Nephron (organoid): Measurements from ENCODE around the gene DDX54.

Experiments used
- H3K27ac Mint-ChIP-seq, 3 experiments: 2 replicates each; pipeline ENCODE4 v1.8.0; 2020; ENCODE audit warnings: mixed read lengths in 3 of 3, mild to moderate bottlenecking in 2 of 3, moderate library complexity in 1 of 3
- H3K27me3 Mint-ChIP-seq: 2 replicates; pipeline ENCODE4 v1.8.0; 2021; ENCODE audit warnings: low read depth, mild to moderate bottlenecking, moderate library complexity, mixed read lengths
- H3K36me3 Mint-ChIP-seq: 2 replicates; pipeline ENCODE4 v1.8.0; 2020; ENCODE audit warnings: low read depth, mixed read lengths
- H3K4me1 Mint-ChIP-seq: 2 replicates; pipeline ENCODE4 v1.8.0; 2020; ENCODE audit warnings: mixed read lengths
- H3K4me3 Mint-ChIP-seq, 3 experiments: 2 replicates each; pipeline ENCODE4 v1.8.0; 2020; ENCODE audit warnings: mild to moderate bottlenecking in 3 of 3, mixed read lengths in 3 of 3, moderate library complexity in 2 of 3
- H3K9me3 Mint-ChIP-seq: 2 replicates; pipeline ENCODE4 v1.8.0; 2020; ENCODE audit warnings: mixed read lengths
- TF ChIP-seq, protein P1 (sequence below), 3 experiments: fragments of 200-600 bp; sonication (generic); IDR thresholded peaks; one replicate each; pipeline ENCODE4 v1.5.0; 2021; ENCODE audit warnings: antibody characterized with exemption in 3 of 3; ENCODE audit not compliant: unreplicated experiment in 3 of 3

DDX54 gene

GRCh38 chr12:113165521-113166450 lies 19.5 kb downstream of the DDX54 start:
- Mint-ChIP-seq H3K27ac (no peak overlapping the region), H3K4me1 (peaks cover 6% of the 10 kb centered on the region), H3K9me3 (no peaks in the 10 kb centered on the region), H3K27me3 (no peaks in the 10 kb centered on the region), H3K4me3 (no peak overlapping the region), H3K36me3 (peaks cover 48% of the 10 kb centered on the region)
- TF ChIP-seq, protein P1, sequence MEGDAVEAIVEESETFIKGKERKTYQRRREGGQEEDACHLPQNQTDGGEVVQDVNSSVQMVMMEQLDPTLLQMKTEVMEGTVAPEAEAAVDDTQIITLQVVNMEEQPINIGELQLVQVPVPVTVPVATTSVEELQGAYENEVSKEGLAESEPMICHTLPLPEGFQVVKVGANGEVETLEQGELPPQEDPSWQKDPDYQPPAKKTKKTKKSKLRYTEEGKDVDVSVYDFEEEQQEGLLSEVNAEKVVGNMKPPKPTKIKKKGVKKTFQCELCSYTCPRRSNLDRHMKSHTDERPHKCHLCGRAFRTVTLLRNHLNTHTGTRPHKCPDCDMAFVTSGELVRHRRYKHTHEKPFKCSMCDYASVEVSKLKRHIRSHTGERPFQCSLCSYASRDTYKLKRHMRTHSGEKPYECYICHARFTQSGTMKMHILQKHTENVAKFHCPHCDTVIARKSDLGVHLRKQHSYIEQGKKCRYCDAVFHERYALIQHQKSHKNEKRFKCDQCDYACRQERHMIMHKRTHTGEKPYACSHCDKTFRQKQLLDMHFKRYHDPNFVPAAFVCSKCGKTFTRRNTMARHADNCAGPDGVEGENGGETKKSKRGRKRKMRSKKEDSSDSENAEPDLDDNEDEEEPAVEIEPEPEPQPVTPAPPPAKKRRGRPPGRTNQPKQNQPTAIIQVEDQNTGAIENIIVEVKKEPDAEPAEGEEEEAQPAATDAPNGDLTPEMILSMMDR (IDR thresholded peaks at IDR 0.05; ENCODE audit: unreplicated experiment in 3 of 3) = no peak

- H3K36me3 Mint-ChIP-seq = peaks cover 50% of the 10 kb centered on the region
- H3K27me3 Mint-ChIP-seq = no peaks in the 10 kb centered on the region
- H3K9me3 Mint-ChIP-seq = no peaks in the 10 kb centered on the region
- H3K4me3 Mint-ChIP-seq = no peak overlapping the region
- H3K4me1 Mint-ChIP-seq = peaks cover 6% of the 10 kb centered on the region
- no peak overlapping the region for H3K27ac Mint-ChIP-seq
- TF ChIP-seq, protein P1 (IDR thresholded peaks at IDR 0.05; ENCODE audit: unreplicated experiment in 3 of 3) = no peak
Measured at GRCh38 chr12:113164014-113164413, 21.3 kb downstream of the DDX54 start.

GRCh38 chr12:113163030-113163360 lies 22.3 kb downstream of the DDX54 start:
- Mint-ChIP-seq H3K36me3 (peaks cover 54% of the 10 kb centered on the region), H3K27me3 (no peaks in the 10 kb centered on the region), H3K9me3 (no peaks in the 10 kb centered on the region), H3K4me1 (peaks cover 6% of the 10 kb centered on the region), H3K4me3 (no peak overlapping the region), H3K27ac (no peak overlapping the region)
- TF ChIP-seq, protein P1 (IDR thresholded peaks at IDR 0.05; ENCODE audit: unreplicated experiment in 3 of 3) = no peak

GRCh38 chr12:113162102-113163029 lies 22.9 kb downstream of the DDX54 start:
- Mint-ChIP-seq H3K9me3 (no peaks in the 10 kb centered on the region), H3K4me3 (no peak overlapping the region), H3K27ac (no peak overlapping the region), H3K27me3 (no peaks in the 10 kb centered on the region), H3K36me3 (peaks cover 59% of the 10 kb centered on the region), H3K4me1 (peaks cover 6% of the 10 kb centered on the region)
- TF ChIP-seq, protein P1 (IDR thresholded peaks at IDR 0.05; ENCODE audit: unreplicated experiment in 3 of 3) = no peak

DNA sequence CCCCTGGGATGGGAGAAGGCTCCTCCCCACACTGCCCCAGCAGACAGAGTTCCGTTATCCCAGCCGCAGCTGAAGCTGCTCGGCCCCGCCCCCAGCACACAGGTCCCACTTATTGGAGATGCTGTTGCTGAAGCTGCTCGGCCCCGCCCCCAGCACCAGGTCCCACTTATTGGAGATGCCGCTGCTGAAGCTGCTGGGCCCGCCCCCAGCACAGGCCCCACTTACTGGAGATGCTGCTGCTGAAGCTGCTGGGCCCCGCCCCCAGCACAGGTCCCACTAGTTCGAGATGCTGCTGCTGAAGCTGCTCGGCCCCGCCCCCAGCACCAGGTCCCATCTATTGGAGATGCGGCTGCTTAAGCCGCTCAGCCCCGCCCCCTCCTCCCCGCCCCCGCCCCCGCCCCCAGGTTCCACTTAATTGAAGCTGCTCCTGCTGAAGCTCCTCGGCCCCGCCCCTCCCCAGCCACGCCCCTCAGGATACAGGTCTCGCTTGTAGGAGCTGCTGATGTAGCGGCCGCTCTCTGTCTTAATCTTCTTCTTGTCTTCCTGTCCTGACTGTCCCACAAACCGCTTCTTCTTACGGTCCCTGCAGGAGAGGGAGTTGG lies 23.8 kb downstream of the DDX54 start:
- TF ChIP-seq, protein P1 (IDR thresholded peaks at IDR 0.05; ENCODE audit: unreplicated experiment in 3 of 3) = no peak
- peaks cover 6% of the 10 kb centered on the region for H3K27me3 Mint-ChIP-seq
- no peak overlapping the region for H3K4me3 Mint-ChIP-seq
- H3K36me3 Mint-ChIP-seq = peaks cover 60% of the 10 kb centered on the region
- no peaks in the 10 kb centered on the region for H3K9me3 Mint-ChIP-seq
- no peak overlapping the region for H3K27ac Mint-ChIP-seq
- H3K4me1 Mint-ChIP-seq = peaks cover 6% of the 10 kb centered on the region
